ENCODE measurements around the gene TMTC1. TPM values are rescaled to one million over a fixed set of nuclear protein-coding genes. Genes with fewer than 3 reads are reported as not detected.

Gene TMTC1
- polyA plus RNA-seq, 1 donor (not counting 4 experiments of a cell fraction or from before 2014, with no cell fraction given) = 3.7 TPM

DNA sequence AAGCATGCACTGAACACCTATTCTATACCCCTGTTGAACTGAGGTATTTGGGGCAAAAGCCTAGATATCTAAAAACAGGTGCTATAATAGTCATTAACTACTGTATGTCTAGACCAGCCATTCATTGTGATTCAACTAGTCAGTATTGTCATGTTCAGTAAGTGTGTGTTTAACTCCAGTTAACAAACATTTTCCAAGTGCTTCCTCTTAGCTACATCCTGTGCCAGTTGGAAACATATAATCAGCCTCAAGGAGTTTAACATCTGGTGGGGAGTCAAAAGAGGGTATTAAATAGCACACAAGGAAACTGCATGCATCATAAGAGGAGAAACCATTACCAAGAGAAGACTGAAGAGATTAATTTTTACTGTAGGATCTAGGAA, 20.4 kb downstream of the TMTC1 start:
- Histone ChIP-seq H3K9ac (ENCODE audit: control insufficient read depth, extremely low read depth, insufficient read depth, low read length) (no peak overlapping the region), H3K27ac (ENCODE audit: control insufficient read depth, insufficient read depth, low read length) (no peak overlapping the region), H3K4me2 (ENCODE audit: control insufficient read depth, extremely low read depth, insufficient read depth, low read depth, low read length) (no peak overlapping the region), H3K4me3 (ENCODE audit: control insufficient read depth in 2 of 3, extremely low read depth in 1 of 3, insufficient read depth in 2 of 3, low read depth in 1 of 3, low read length in 3 of 3) (no peak overlapping the region), H3K79me2 (ENCODE audit: control insufficient read depth, insufficient read depth, low read length) (no peaks in the 10 kb centered on the region), H3K36me3 (ENCODE audit: control insufficient read depth in 2 of 2, extremely low read depth in 1 of 2, insufficient read depth in 2 of 2, low read length in 2 of 2) (no peaks in the 10 kb centered on the region), H3K4me1 (ENCODE audit: control insufficient read depth, extremely low read depth, insufficient read depth, low read length) (no peaks in the 10 kb centered on the region), H4K20me1 (ENCODE audit: control insufficient read depth, extremely low read depth, insufficient read depth, low read length) (no peaks in the 10 kb centered on the region), H3K9me3 (ENCODE audit: control insufficient read depth, low read depth, low read length) (no peaks in the 10 kb centered on the region), H3K9me1 (ENCODE audit: control insufficient read depth, extremely low read depth, insufficient read depth, low read length) (no peaks in the 10 kb centered on the region), H2AFZ (ENCODE audit: control insufficient read depth, low read length) (no peak overlapping the region), H3K27me3 (ENCODE audit: control insufficient read depth, extremely low read depth, insufficient read depth, low read length) (no peaks in the 10 kb centered on the region)
- TF ChIP-seq, protein P1, sequence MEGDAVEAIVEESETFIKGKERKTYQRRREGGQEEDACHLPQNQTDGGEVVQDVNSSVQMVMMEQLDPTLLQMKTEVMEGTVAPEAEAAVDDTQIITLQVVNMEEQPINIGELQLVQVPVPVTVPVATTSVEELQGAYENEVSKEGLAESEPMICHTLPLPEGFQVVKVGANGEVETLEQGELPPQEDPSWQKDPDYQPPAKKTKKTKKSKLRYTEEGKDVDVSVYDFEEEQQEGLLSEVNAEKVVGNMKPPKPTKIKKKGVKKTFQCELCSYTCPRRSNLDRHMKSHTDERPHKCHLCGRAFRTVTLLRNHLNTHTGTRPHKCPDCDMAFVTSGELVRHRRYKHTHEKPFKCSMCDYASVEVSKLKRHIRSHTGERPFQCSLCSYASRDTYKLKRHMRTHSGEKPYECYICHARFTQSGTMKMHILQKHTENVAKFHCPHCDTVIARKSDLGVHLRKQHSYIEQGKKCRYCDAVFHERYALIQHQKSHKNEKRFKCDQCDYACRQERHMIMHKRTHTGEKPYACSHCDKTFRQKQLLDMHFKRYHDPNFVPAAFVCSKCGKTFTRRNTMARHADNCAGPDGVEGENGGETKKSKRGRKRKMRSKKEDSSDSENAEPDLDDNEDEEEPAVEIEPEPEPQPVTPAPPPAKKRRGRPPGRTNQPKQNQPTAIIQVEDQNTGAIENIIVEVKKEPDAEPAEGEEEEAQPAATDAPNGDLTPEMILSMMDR (optimal IDR thresholded peaks at IDR 0.05 in 1 of 3, IDR thresholded peaks at IDR 0.05 in 1 of 3, conservative IDR thresholded peaks at IDR 0.05 in 1 of 3; ENCODE audit: extremely low read depth in 1 of 3, insufficient read depth in 2 of 3, low read length in 3 of 3) = no peak
- TF ChIP-seq EZH2 (IDR thresholded peaks at IDR 0.05; ENCODE audit: low read length) = no peak
- FAIRE-seq (no peak), DNase-seq (ENCODE audit: low read depth, low spot score) (no peak)
- dilution Hi-C loops (cut with MboI; ENCODE audit: extremely low pct_ligation_motif_present, low sequenced_read_pairs) = no loop called here

DNA sequence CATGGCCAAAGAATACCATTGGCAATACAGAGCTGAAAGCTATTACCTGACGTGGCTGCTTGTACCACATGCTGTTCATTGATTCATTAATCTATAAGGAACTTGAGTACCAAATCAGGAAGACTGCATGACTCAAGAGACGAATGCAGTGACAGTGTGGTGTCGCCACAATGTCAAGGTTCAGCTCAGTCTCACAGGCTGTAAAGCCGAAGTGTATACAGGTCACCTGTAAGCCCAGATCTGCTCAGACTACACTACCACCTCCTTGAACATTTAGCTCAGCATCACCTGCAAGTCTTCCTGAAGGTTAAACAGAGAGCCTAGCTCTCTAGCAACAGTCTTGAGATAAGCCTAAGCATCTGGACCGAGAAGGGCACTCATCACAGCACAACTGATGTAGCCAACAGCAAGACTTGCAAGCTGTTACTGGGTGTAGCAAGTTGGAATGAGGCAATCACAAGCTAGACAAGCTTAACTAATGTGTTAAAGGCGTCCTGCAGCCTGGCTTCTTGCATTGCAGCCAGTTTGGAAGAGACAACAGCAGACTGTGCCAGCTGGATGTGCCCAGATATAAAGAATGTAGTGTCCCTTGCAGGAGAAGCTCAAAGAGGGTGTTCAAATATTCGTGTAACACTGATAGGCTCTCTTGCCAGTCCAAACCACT, 21.0 kb downstream of the TMTC1 start:
- Histone ChIP-seq H4K20me1 (ENCODE audit: control insufficient read depth, extremely low read depth, insufficient read depth, low read length) (no peaks in the 10 kb centered on the region), H3K9ac (ENCODE audit: control insufficient read depth, extremely low read depth, insufficient read depth, low read length) (no peak overlapping the region), H3K36me3 (ENCODE audit: control insufficient read depth in 2 of 2, extremely low read depth in 1 of 2, insufficient read depth in 2 of 2, low read length in 2 of 2) (no peaks in the 10 kb centered on the region), H3K9me1 (ENCODE audit: control insufficient read depth, extremely low read depth, insufficient read depth, low read length) (no peaks in the 10 kb centered on the region), H3K79me2 (ENCODE audit: control insufficient read depth, insufficient read depth, low read length) (no peaks in the 10 kb centered on the region), H3K9me3 (ENCODE audit: control insufficient read depth, low read depth, low read length) (no peaks in the 10 kb centered on the region), H2AFZ (ENCODE audit: control insufficient read depth, low read length) (no peak overlapping the region), H3K4me1 (ENCODE audit: control insufficient read depth, extremely low read depth, insufficient read depth, low read length) (no peaks in the 10 kb centered on the region), H3K4me3 (ENCODE audit: control insufficient read depth in 2 of 3, extremely low read depth in 1 of 3, insufficient read depth in 2 of 3, low read depth in 1 of 3, low read length in 3 of 3) (no peak overlapping the region), H3K27ac (ENCODE audit: control insufficient read depth, insufficient read depth, low read length) (no peak overlapping the region), H3K4me2 (ENCODE audit: control insufficient read depth, extremely low read depth, insufficient read depth, low read depth, low read length) (no peak overlapping the region), H3K27me3 (ENCODE audit: control insufficient read depth, extremely low read depth, insufficient read depth, low read length) (no peaks in the 10 kb centered on the region)
- dilution Hi-C loops (cut with MboI; ENCODE audit: extremely low pct_ligation_motif_present, low sequenced_read_pairs) = no loop called here
- FAIRE-seq (no peak), DNase-seq (ENCODE audit: low read depth, low spot score) (no peak)
- no peak for TF ChIP-seq EZH2 (IDR thresholded peaks at IDR 0.05; ENCODE audit: low read length)
- TF ChIP-seq, protein P1 (optimal IDR thresholded peaks at IDR 0.05 in 1 of 3, IDR thresholded peaks at IDR 0.05 in 1 of 3, conservative IDR thresholded peaks at IDR 0.05 in 1 of 3; ENCODE audit: extremely low read depth in 1 of 3, insufficient read depth in 2 of 3, low read length in 3 of 3) = no peak
